ENCODE data around the gene NFU1.
"Not testable (repeated sequence)": the region's sequence is repeated elsewhere in the genome, so short reads cannot be mapped to it uniquely, and the experiment has no call there.

Gene NFU1

GRCh38 chr2:69450735-69451416, 13.6 kb upstream of the NFU1 start:
- DNase-seq (ENCODE audit: low read depth) = no peak

GRCh38 chr2:69449906-69450305, 12.7 kb upstream of the NFU1 start:
- DNase-seq (ENCODE audit: low read depth) = no peak

GRCh38 chr2:69443673-69444072, 6.4 kb upstream of the NFU1 start:
- not testable (repeated sequence) for DNase-seq (ENCODE audit: low read depth)

GRCh38 chr2:69439499-69439898, 2.3 kb upstream of the NFU1 start:
- DNase-seq (ENCODE audit: low read depth) = not testable (repeated sequence)

GRCh38 chr2:69438580-69438979, 1.3 kb upstream of the NFU1 start:
- DNase-seq (ENCODE audit: low read depth) = no peak

- DNase-seq (ENCODE audit: low read depth) = no peak
These were observed 518 bp upstream of the NFU1 start for GRCh38 chr2:69437751-69438154.

GRCh38 chr2:69436596-69436937, 668 bp downstream of the NFU1 start:
- DNase-seq (ENCODE audit: low read depth) = no peak

- DNase-seq (ENCODE audit: low read depth) = no peak
These were observed 2.5 kb downstream of the NFU1 start for GRCh38 chr2:69434753-69435152.

GRCh38 chr2:69429491-69430183, 7.6 kb downstream of the NFU1 start:
- DNase-seq (ENCODE audit: low read depth) = no peak

GRCh38 chr2:69428981-69429380, 8.3 kb downstream of the NFU1 start:
- no peak for DNase-seq (ENCODE audit: low read depth)

- no peak for DNase-seq (ENCODE audit: low read depth)
These were observed 12.8 kb downstream of the NFU1 start for GRCh38 chr2:69424419-69424818.

GRCh38 chr2:69422198-69422597, 15.0 kb downstream of the NFU1 start:
- DNase-seq (ENCODE audit: low read depth) = no peak

- not testable (repeated sequence) for DNase-seq (ENCODE audit: low read depth)
These were observed 18.1 kb downstream of the NFU1 start for GRCh38 chr2:69419111-69419510.

GRCh38 chr2:69416147-69416546, 21.1 kb downstream of the NFU1 start:
- no peak for DNase-seq (ENCODE audit: low read depth)

- DNase-seq (ENCODE audit: low read depth) = no peak
These were observed 26.1 kb downstream of the NFU1 start for GRCh38 chr2:69411120-69411519.

GRCh38 chr2:69405306-69405705, 31.9 kb downstream of the NFU1 start:
- no peak for DNase-seq (ENCODE audit: low read depth)

GRCh38 chr2:69400121-69400520, 37.1 kb downstream of the NFU1 start:
- no peak for DNase-seq (ENCODE audit: low read depth)

GRCh38 chr2:69397234-69397633, 40.0 kb downstream of the NFU1 start:
- no peak for DNase-seq (ENCODE audit: low read depth)

- no peak for DNase-seq (ENCODE audit: low read depth)
These were observed 41.4 kb downstream of the NFU1 start for GRCh38 chr2:69395866-69396265.

GRCh38 chr2:69393963-69394362, 43.3 kb downstream of the NFU1 start:
- no peak for DNase-seq (ENCODE audit: low read depth)

GRCh38 chr2:69390471-69390870, 46.8 kb downstream of the NFU1 start:
- no peak for DNase-seq (ENCODE audit: low read depth)

GRCh38 chr2:69390001-69390400, 47.2 kb downstream of the NFU1 start:
- no peak for DNase-seq (ENCODE audit: low read depth)

- no peak for DNase-seq (ENCODE audit: low read depth)
These were observed 48.0 kb downstream of the NFU1 start for GRCh38 chr2:69389271-69389670.
